Measurements from ENCODE around the gene AGBL1. TPM values are rescaled to one million over a fixed set of nuclear protein-coding genes. Genes with fewer than 3 reads are reported as not detected.

The AGBL1 gene
- total RNA-seq, 1 donor from 2014 or later = 0.76 TPM

DNA sequence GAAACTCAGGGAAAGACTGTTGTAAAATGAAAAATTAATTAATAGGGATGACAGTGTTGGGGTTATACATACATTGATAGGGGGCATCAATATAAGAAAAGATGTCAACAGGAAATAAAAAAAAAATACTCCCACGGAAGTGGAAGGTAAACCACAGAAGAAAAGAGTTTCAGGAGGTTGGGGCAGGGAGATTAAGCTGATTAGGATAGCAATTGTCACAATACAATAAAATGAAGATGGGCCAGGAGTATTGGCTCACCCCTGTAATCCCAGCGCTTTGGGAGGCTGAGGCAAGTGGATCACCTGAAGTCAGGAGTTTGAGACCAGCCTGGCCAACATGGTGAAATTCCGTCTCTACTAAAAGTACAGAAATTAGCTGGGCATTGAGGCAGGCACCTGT is 536.1 kb downstream of the AGBL1 start:
- H3K4me3 Mint-ChIP-seq (ENCODE audit: unreplicated experiment) = no peak overlapping the region
- H3K36me3 Mint-ChIP-seq (ENCODE audit: unreplicated experiment) = no peaks in the 10 kb centered on the region
- no peak overlapping the region for H3K27ac Mint-ChIP-seq (ENCODE audit: unreplicated experiment)
- no peak for DNase-seq
- TF ChIP-seq, protein P1, sequence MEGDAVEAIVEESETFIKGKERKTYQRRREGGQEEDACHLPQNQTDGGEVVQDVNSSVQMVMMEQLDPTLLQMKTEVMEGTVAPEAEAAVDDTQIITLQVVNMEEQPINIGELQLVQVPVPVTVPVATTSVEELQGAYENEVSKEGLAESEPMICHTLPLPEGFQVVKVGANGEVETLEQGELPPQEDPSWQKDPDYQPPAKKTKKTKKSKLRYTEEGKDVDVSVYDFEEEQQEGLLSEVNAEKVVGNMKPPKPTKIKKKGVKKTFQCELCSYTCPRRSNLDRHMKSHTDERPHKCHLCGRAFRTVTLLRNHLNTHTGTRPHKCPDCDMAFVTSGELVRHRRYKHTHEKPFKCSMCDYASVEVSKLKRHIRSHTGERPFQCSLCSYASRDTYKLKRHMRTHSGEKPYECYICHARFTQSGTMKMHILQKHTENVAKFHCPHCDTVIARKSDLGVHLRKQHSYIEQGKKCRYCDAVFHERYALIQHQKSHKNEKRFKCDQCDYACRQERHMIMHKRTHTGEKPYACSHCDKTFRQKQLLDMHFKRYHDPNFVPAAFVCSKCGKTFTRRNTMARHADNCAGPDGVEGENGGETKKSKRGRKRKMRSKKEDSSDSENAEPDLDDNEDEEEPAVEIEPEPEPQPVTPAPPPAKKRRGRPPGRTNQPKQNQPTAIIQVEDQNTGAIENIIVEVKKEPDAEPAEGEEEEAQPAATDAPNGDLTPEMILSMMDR (IDR thresholded peaks at IDR 0.05; ENCODE audit: partially characterized antibody, unreplicated experiment) = no peak
- no peaks in the 10 kb centered on the region for H3K4me1 Mint-ChIP-seq (ENCODE audit: low read depth, unreplicated experiment)
- H3K9me3 Mint-ChIP-seq (ENCODE audit: unreplicated experiment) = no peaks in the 10 kb centered on the region
- no peaks in the 10 kb centered on the region for H3K27me3 Mint-ChIP-seq (ENCODE audit: unreplicated experiment)

DNA sequence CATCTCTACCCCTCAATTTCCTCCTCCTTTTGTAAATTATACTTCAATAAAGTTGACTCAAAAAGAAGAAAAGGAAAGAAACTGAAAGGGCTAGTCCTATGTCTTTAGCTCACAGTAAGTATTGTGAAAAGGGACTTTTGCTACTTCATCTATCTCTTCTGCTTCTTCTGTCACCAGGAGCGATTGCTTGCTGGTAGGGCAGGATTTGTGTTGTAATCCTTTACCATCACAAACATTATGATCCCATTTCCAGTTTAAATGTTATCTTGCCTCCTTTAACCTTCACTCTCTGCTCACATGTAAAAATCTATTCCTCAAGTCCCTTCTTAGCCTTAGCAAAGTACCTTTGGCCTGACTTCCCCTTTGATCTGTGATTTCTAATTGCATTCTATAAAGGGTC is 537.1 kb downstream of the AGBL1 start:
- Mint-ChIP-seq H3K4me1 (ENCODE audit: low read depth, unreplicated experiment) (no peaks in the 10 kb centered on the region), H3K36me3 (ENCODE audit: unreplicated experiment) (no peaks in the 10 kb centered on the region), H3K27ac (ENCODE audit: unreplicated experiment) (no peak overlapping the region), H3K9me3 (ENCODE audit: unreplicated experiment) (no peaks in the 10 kb centered on the region), H3K4me3 (ENCODE audit: unreplicated experiment) (no peak overlapping the region), H3K27me3 (ENCODE audit: unreplicated experiment) (no peaks in the 10 kb centered on the region)
- DNase-seq = no peak
- TF ChIP-seq, protein P1 (IDR thresholded peaks at IDR 0.05; ENCODE audit: partially characterized antibody, unreplicated experiment) = no peak

DNA sequence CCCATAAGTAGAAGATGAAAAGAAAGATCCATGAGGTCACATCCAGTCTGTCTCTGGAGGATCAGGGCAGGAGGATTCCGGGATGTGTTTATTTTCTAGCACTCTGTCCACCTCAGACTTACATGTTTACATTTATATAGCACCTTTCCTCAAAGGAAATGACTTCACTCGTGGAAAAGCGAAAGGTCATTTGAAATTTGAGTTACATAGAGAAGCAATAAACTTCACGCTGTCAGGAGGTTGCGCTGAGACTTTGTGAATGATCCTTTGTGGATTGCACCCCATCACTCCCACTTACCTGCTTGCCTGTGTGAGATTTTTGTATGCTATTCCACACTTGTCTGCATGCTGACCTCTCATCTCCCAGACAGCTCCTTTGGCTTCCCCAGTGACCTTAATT is 540.5 kb downstream of the AGBL1 start:
- no peak for DNase-seq
- Mint-ChIP-seq H3K4me3 (ENCODE audit: unreplicated experiment) (no peak overlapping the region), H3K27ac (ENCODE audit: unreplicated experiment) (no peak overlapping the region), H3K27me3 (ENCODE audit: unreplicated experiment) (no peaks in the 10 kb centered on the region), H3K4me1 (ENCODE audit: low read depth, unreplicated experiment) (no peaks in the 10 kb centered on the region), H3K36me3 (ENCODE audit: unreplicated experiment) (no peaks in the 10 kb centered on the region), H3K9me3 (ENCODE audit: unreplicated experiment) (no peaks in the 10 kb centered on the region)
- TF ChIP-seq, protein P1 (IDR thresholded peaks at IDR 0.05; ENCODE audit: partially characterized antibody, unreplicated experiment) = no peak

DNA sequence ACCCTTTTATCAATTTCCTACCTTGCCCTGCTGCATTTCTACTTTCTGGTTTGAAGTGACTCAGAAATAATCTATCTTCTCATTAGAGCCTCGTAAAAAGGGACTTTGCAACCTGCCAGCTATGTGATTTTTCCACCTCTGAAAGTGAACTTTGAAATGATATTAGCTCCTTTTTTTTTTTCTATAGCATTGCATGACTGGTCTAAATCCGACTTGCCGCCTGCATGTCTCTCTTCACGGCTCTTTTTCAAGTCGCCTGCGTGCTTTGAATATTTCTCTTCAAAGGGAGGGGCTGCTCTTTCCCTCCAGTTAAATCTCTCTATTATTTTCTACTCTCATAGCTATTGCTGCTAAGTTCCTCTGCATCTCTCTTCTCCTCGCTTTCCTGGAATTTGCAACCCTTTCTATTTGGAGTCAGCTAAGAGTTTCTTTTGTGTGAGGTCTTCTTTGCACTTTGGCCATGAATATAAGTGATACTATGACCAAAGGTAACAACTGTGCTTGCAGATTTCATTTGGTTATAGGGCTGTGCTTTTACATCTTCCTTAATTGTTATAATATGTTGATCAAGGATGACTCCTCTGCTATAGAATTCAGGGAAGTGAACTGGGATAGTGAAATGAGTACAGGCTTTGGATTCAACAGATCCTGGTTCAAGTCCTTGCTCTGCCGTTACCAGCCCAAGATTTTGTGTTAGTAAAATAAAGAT is 541.1 kb downstream of the AGBL1 start:
- H3K4me3 Mint-ChIP-seq (ENCODE audit: unreplicated experiment) = no peak overlapping the region
- DNase-seq = no peak

DNA sequence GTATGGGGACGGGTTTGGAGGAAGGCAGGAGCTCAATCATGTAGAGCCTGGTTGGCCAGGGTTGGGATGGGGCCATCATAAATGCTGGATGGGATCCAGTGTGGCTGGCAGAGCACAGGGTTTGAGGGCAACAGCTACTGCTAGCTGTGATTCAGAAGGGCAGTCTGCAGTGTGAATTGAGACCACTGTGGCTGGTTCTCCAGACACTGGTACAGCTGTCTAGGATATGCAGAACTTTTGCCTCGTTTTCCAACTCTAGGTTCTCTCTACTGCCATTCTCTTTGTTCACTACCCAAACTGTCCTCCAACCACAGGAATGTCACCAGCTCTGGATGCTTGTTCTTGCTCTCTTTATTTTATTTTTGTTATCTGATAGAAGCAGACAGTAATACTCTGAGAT is 543.6 kb downstream of the AGBL1 start:
- DNase-seq = no peak
- H3K27ac Mint-ChIP-seq (ENCODE audit: unreplicated experiment) = no peak overlapping the region
- no peak overlapping the region for H3K4me3 Mint-ChIP-seq (ENCODE audit: unreplicated experiment)
- TF ChIP-seq, protein P1 (IDR thresholded peaks at IDR 0.05; ENCODE audit: partially characterized antibody, unreplicated experiment) = no peak
- H3K27me3 Mint-ChIP-seq (ENCODE audit: unreplicated experiment) = no peaks in the 10 kb centered on the region
- H3K4me1 Mint-ChIP-seq (ENCODE audit: low read depth, unreplicated experiment) = no peaks in the 10 kb centered on the region
- H3K36me3 Mint-ChIP-seq (ENCODE audit: unreplicated experiment) = no peaks in the 10 kb centered on the region
- H3K9me3 Mint-ChIP-seq (ENCODE audit: unreplicated experiment) = peaks cover 2% of the 10 kb centered on the region

More for the DNA sequence above, 541.1 kb downstream of the AGBL1 start:
- Mint-ChIP-seq H3K36me3 (ENCODE audit: unreplicated experiment) (no peaks in the 10 kb centered on the region), H3K27me3 (ENCODE audit: unreplicated experiment) (no peaks in the 10 kb centered on the region), H3K9me3 (ENCODE audit: unreplicated experiment) (no peaks in the 10 kb centered on the region), H3K4me1 (ENCODE audit: low read depth, unreplicated experiment) (no peaks in the 10 kb centered on the region), H3K27ac (ENCODE audit: unreplicated experiment) (no peak overlapping the region)
- TF ChIP-seq, protein P1 (IDR thresholded peaks at IDR 0.05; ENCODE audit: partially characterized antibody, unreplicated experiment) = no peak
